Loucy (cell line): ENCODE data around the gene TIE1.

Experiments
- H2AFZ ChIP-seq: fragments of 200-600 bp; sonication (generic); 2 replicates; pipeline ENCODE4 v1.6.0; 2016; ENCODE audit warnings: antibody characterized with exemption, mild to moderate bottlenecking, low read length, moderate library complexity
- H3F3A ChIP-seq: fragments of 200-600 bp; 2 replicates; pipeline ENCODE4 v1.6.0; 2016; ENCODE audit warnings: antibody characterized with exemption, low read depth, mild to moderate bottlenecking
- H3K27me3 ChIP-seq: fragments of 200-600 bp; sonication (generic); 2 replicates; pipeline ENCODE4 v1.6.1; 2014; ENCODE audit warnings: low read length, mild to moderate bottlenecking; ENCODE audit not compliant: insufficient read depth, poor library complexity, severe bottlenecking
- H3K36me3 ChIP-seq: fragments of 200-600 bp; sonication (generic); 2 replicates; pipeline ENCODE4 v1.6.1; 2016; ENCODE audit warnings: low read length; ENCODE audit not compliant: insufficient read depth
- H3K4me1 ChIP-seq: fragments of 200-600 bp; sonication (generic); 2 replicates; pipeline ENCODE4 v1.5.1; 2014; ENCODE audit warnings: low read length, mild to moderate bottlenecking; ENCODE audit not compliant: insufficient read depth, poor library complexity, severe bottlenecking
- H3K4me2 ChIP-seq: fragments of 200-600 bp; sonication (generic); 2 replicates; pipeline ENCODE4 v1.6.0; 2014; ENCODE audit warnings: antibody characterized with exemption, low read length, low read depth, mild to moderate bottlenecking; ENCODE audit not compliant: poor library complexity, severe bottlenecking
- H3K4me3 ChIP-seq: fragments of 200-600 bp; sonication (generic); 2 replicates; pipeline ENCODE4 v1.5.1; 2014; ENCODE audit warnings: low read length, mild to moderate bottlenecking, mixed read lengths; ENCODE audit not compliant: poor library complexity, severe bottlenecking
- H3K79me2 ChIP-seq: fragments of 200-600 bp; sonication (generic); 2 replicates; pipeline ENCODE4 v1.6.1; 2014; ENCODE audit warnings: low read length; ENCODE audit not compliant: insufficient read depth
- H3K9ac ChIP-seq: fragments of 200-600 bp; sonication (generic); 2 replicates; pipeline ENCODE4 v1.6.0; 2014; ENCODE audit warnings: mild to moderate bottlenecking, low read depth, low read length, moderate library complexity; ENCODE audit not compliant: poor library complexity, severe bottlenecking
- H3K9me2 ChIP-seq: fragments of 200-600 bp; sonication (generic); replicated peaks from 2 replicates; pipeline ENCODE4 v1.6.1; 2016; ENCODE audit warnings: low read depth, low read length, mixed read lengths
- H3K9me3 ChIP-seq: fragments of 200-600 bp; sonication (generic); 2 replicates; pipeline ENCODE4 v1.6.1; 2014; ENCODE audit warnings: mild to moderate bottlenecking, antibody characterized with exemption, low read length, low read depth; ENCODE audit not compliant: insufficient read depth
- H4K20me1 ChIP-seq: fragments of 200-600 bp; sonication (generic); 2 replicates; pipeline ENCODE4 v1.6.0; 2014; ENCODE audit warnings: antibody characterized with exemption, low read length, mild to moderate bottlenecking; ENCODE audit not compliant: insufficient read depth, poor library complexity, severe bottlenecking
- CTCF ChIP-seq: fragments of 200-600 bp; sonication (generic); conservative IDR thresholded peaks from 2 replicates; pipeline ENCODE4 v1.5.1; 2014; ENCODE audit warnings: mild to moderate bottlenecking, antibody characterized with exemption, low read length
- EZH2phosphoT487 ChIP-seq: fragments of 200-600 bp; IDR thresholded peaks from 2 replicates; pipeline ENCODE4 v1.6.1; 2018; ENCODE audit warnings: antibody characterized with exemption, mild to moderate bottlenecking, moderate library complexity, borderline replicate concordance

The TIE1 gene

GRCh38 chr1:43284065-43284464, 16.7 kb upstream of the TIE1 start:
- no peaks in the 10 kb centered on the region for H3K79me2 ChIP-seq
- TF ChIP-seq EZH2phosphoT487 (no peak), CTCF (no peak)

GRCh38 chr1:43284546-43285110, 16.2 kb upstream of the TIE1 start:
- Histone ChIP-seq H3K79me2 (no peaks in the 10 kb centered on the region), H3F3A (no peaks in the 10 kb centered on the region), H3K9me2 (no peaks in the 10 kb centered on the region), H4K20me1 (no peaks in the 10 kb centered on the region), H3K36me3 (no peaks in the 10 kb centered on the region), H3K4me1 (no peaks in the 10 kb centered on the region), H3K9ac (no peak overlapping the region), H3K4me2 (no peak overlapping the region), H2AFZ (no peak overlapping the region), H3K27me3 (peaks cover 13% of the 10 kb centered on the region), H3K9me3 (no peaks in the 10 kb centered on the region), H3K4me3 (no peak overlapping the region)
- TF ChIP-seq EZH2phosphoT487, result no peak
- TF ChIP-seq CTCF, result no peak

More at GRCh38 chr1:43284065-43284464, 16.7 kb upstream of the TIE1 start:
- Histone ChIP-seq H4K20me1 (no peaks in the 10 kb centered on the region), H3K9me2 (no peaks in the 10 kb centered on the region), H3K27me3 (peaks cover 18% of the 10 kb centered on the region), H3K4me2 (no peak overlapping the region), H3K4me1 (no peaks in the 10 kb centered on the region), H3K9me3 (no peaks in the 10 kb centered on the region), H2AFZ (no peak overlapping the region), H3K9ac (no peak overlapping the region), H3F3A (no peaks in the 10 kb centered on the region), H3K36me3 (no peaks in the 10 kb centered on the region), H3K4me3 (no peak overlapping the region)

DNA sequence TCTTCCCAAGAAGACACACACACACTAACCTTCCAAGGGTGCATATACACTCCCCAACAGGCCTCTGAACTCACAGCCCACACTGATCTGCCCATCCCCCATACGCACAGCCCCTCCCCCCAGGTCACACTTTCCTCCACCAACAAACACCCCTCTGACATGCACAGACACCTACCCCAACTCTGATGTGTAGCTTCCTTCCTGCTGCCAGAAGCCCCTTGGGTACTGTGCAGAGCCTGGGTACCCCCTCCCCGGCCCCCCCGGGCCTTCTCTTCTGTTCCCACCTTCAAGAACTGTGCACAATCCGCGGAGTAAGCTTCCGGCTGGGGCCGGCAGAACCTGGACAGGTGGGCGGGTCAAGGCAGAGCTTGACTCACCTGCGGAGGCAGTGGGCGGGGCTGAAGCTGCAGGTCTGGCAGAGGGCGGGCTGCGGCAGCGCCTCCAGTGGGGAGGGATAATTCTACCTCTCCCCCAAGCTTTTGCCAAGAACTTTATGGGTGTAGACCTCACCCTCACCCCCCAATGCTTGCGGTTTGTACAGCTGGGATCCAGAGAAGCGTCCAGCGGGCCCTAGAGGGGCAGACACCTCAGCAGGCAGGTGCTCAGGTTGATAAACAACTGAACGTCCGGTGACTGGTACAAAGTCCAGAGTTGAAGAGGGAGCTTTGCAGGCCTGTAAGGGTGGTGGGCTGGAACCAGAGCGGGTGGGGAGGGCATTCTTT, 15.4 kb upstream of the TIE1 start, which contains the start of gene C1orf210:
C1orf210 (minus strand) TSS at position 313 of the 722 bp plus-strand sequence. CDS start 2,311 bp downstream, outside the sequence.
- Histone ChIP-seq H3K9me2 (no peaks in the 10 kb centered on the region), H3K4me2 (no peak within 1 kb of the TSS), H3K27me3 (peaks cover 5% of the 10 kb centered on the region), H3K9ac (no peak within 1 kb of the TSS), H3K4me1 (no peaks in the 10 kb centered on the region), H3K4me3 (no peak within 1 kb of the TSS), H4K20me1 (no peaks in the 10 kb centered on the region), H2AFZ (no peak within 1 kb of the TSS), H3K79me2 (no peaks in the 10 kb centered on the region), H3K9me3 (no peaks in the 10 kb centered on the region), H3K36me3 (no peaks in the 10 kb centered on the region), H3F3A (no peaks in the 10 kb centered on the region)
- no peak for TF ChIP-seq EZH2phosphoT487
- TF ChIP-seq CTCF, result no peak
